Psoas muscle (tissue), 8 donors: ENCODE data around the gene SLC8A3. TPM values are rescaled to one million over a fixed set of nuclear protein-coding genes. Genes with fewer than 3 reads are reported as not detected.

Experiments used
- ATAC-seq, 4 donors: fragments of 200-7000 bp; cut with Tn5 transposase; one replicate each; pipeline ENCODE4 v1.9.1; 2020; ENCODE audit warnings: moderate library complexity in 3 of 4, mild to moderate bottlenecking in 2 of 4
- DNase-seq, 2 donors: peaks; one replicate each; pipeline ENCODE4 v3.0.0-alpha.2; 2020
- H3K27ac ChIP-seq: fragments of 200-600 bp; one replicate; pipeline ENCODE4 v1.8.0; 2022
- H3K27me3 ChIP-seq, 3 donors: fragments of 200-600 bp in 1 of 3; one replicate each; pipeline versions ENCODE4 v1.6.1 to v1.8.0; 2013 to 2022; ENCODE audit warnings: low read length in 2 of 3, mild to moderate bottlenecking in 2 of 3, moderate library complexity in 1 of 3; ENCODE audit not compliant: insufficient read depth in 3 of 3
- H3K36me3 ChIP-seq, 2 donors: fragments of 200-600 bp in 1 of 2; one replicate each; pipeline versions ENCODE4 v1.6.1 to v1.8.0; 2013 to 2022; ENCODE audit warnings: low read depth in 1 of 2, mild to moderate bottlenecking in 1 of 2, moderate library complexity in 1 of 2; ENCODE audit not compliant: insufficient read depth in 1 of 2
- H3K4me1 ChIP-seq: fragments of 200-600 bp; one replicate; pipeline ENCODE4 v1.8.0; 2022
- H3K4me3 ChIP-seq: fragments of 200-600 bp; one replicate; pipeline ENCODE4 v1.8.0; 2022; ENCODE audit warnings: mild to moderate bottlenecking
- H3K9me3 ChIP-seq: fragments of 200-600 bp; one replicate; pipeline ENCODE4 v1.8.0; 2022
- CTCF ChIP-seq: fragments of 200-600 bp; IDR thresholded peaks from one replicate; pipeline ENCODE4 v1.8.0; 2022; ENCODE audit warnings: antibody characterized with exemption
- WGBS, 3 donors: extraction: QIAGEN DNeasy Blood & Tissue Kit; methylation state at CpG; one replicate each; pipeline versions ENCODE4 v1.1.6 to v1.1.7; 2013; 5-methylcytosine and 5-hydroxymethylcytosine counted together
- intact Hi-C, 2 donors: fragments of 100-400 bp; cut with DNase I; formaldehyde crosslinking; loops; one replicate each; pipeline versions ENCODE4 v1.11.0 to v1.14.2; 2022
- polyA plus RNA-seq, 3 donors: library from polyadenylated mRNA; stranded (reverse); fragments of 200-250 nt; gene quantifications; one replicate each; pipeline ENCODE4 v1.2.3, GENCODE V29; 2013
- total RNA-seq, 4 donors: library from RNA; stranded (reverse); fragmentation: NEBNext Ultra II Directional in 2 of 4; extraction: Animal tissue kit (Norgen Biotek cat#: 25700) in 2 of 4; gene quantifications; one replicate each; pipeline versions ENCODE4 v1.2.1 to v1.2.4, GENCODE V29; 2021 to 2023
- donor health status: healthy with polysubstance abuse.
- donor health status: DM: no; HTN: no; CAD: no; lungs with moderate emphysema.
- donor health status: Bipolar disorder and iron deficiency.
- donor health status: healthy.
- donor health status: DM: yes; HTN: yes; CAD: no.
- donor health status: DM: no; HTN: no; CAD: no.
- donor health status: DM: no; HTN: no; CAD: no.
- donor health status: DM: yes; HTN: yes; CAD: no.

The SLC8A3 gene
- total and polyA plus RNA-seq, 7 donors: 10.8 to 53.6 (median 20.8) TPM

GRCh38 chr14:70087380-70087697 is 101.4 kb downstream of the SLC8A3 start:
- Histone ChIP-seq H3K36me3 (no peaks in the 10 kb centered on the region), H3K27ac (no peak overlapping the region), H3K9me3 (no peaks in the 10 kb centered on the region), H3K27me3 (no peaks in the 10 kb centered on the region), H3K4me3 (no peak overlapping the region), H3K4me1 (peaks cover 21% of the 10 kb centered on the region)
- TF ChIP-seq CTCF: no peak
- ATAC-seq: no peak
- WGBS, 3 donors: 42 to 44% (median 44%) methylated on average over 2 of the region's 2 CpGs
- DNase-seq: no peak
- intact Hi-C loops: loop anchor here in 1 of 2 donors (10.0 kb wide), 1 partner anchor 167 kb away; no protein-coding TSS in a partner anchor

GRCh38 chr14:70086685-70087379 is 101.9 kb downstream of the SLC8A3 start:
- intact Hi-C loops: loop anchor here in 1 of 2 donors (10.0 kb wide), 1 partner anchor 168 kb away; no protein-coding TSS in a partner anchor
- peak in 3 of 4 donors; percentile 26 to 76 (median 58) for ATAC-seq

GRCh38 chr14:70084226-70084625 is 104.5 kb downstream of the SLC8A3 start:
- WGBS, 3 donors: 65 to 79% (median 68%) methylated on average over 2 of the region's 2 CpGs
- Histone ChIP-seq H3K4me1 (peaks cover 21% of the 10 kb centered on the region), H3K27ac (no peak overlapping the region), H3K4me3 (no peak overlapping the region), H3K9me3 (no peaks in the 10 kb centered on the region), H3K36me3 (no peaks in the 10 kb centered on the region), H3K27me3 (no peaks in the 10 kb centered on the region)
- intact Hi-C loops: loop anchor here in 1 of 2 donors (10.0 kb wide), 1 partner anchor 171 kb away; no protein-coding TSS in a partner anchor
- TF ChIP-seq CTCF: no peak
- ATAC-seq: no peak
- no peak for DNase-seq

More at GRCh38 chr14:70086685-70087379, 101.9 kb downstream of the SLC8A3 start:
- no peaks in the 10 kb centered on the region for H3K27me3 ChIP-seq
- WGBS, 3 donors: 56 to 62% (median 62%) methylated on average over 5 of the region's 5 CpGs
- no peaks in the 10 kb centered on the region for H3K9me3 ChIP-seq
- TF ChIP-seq CTCF: peak; percentile 42
- peak in 1 of 2 donors; percentile 15 for DNase-seq
- no peak overlapping the region for H3K27ac ChIP-seq
- H3K4me1 ChIP-seq: peaks cover 21% of the 10 kb centered on the region
- no peaks in the 10 kb centered on the region for H3K36me3 ChIP-seq
- H3K4me3 ChIP-seq: no peak overlapping the region

- H3K9me3 ChIP-seq: no peaks in the 10 kb centered on the region
- DNase-seq (no peak), ATAC-seq (peak in 1 of 4 donors; percentile 10)
- no peak for TF ChIP-seq CTCF
- no peak overlapping the region for H3K27ac ChIP-seq
- no peak overlapping the region for H3K4me3 ChIP-seq
- intact Hi-C loops: loop anchor here in 1 of 2 donors (10.0 kb wide), 1 partner anchor 172 kb away; no protein-coding TSS in a partner anchor
- H3K4me1 ChIP-seq: peaks cover 20% of the 10 kb centered on the region
- WGBS, 3 donors: 54 to 64% (median 56%) methylated on average over 2 of the region's 2 CpGs
- no peaks in the 10 kb centered on the region for H3K36me3 ChIP-seq
- H3K27me3 ChIP-seq: no peaks in the 10 kb centered on the region
Observed at GRCh38 chr14:70082394-70082793, 106.4 kb downstream of the SLC8A3 start.
